CD4-positive, alpha-beta T cell (primary cell): ENCODE measurements around the gene WIPI1. TPM values are rescaled to one million over a fixed set of nuclear protein-coding genes. Genes with fewer than 3 reads are reported as not detected.
A peak's percentile ranks its signal among the peaks of the same experiment; 100 is the strongest.

Experiments used
- ATAC-seq: fragments of 200-7000 bp; cut with Tn5 transposase; one replicate; pipeline ENCODE4 v1.10.0; 2022; ENCODE audit warnings: mild to moderate bottlenecking; ENCODE audit not compliant: poor library complexity
- CTCF ChIA-PET: fragments of 350-600 bp; sonication (Branson Sonifier 250); formaldehyde crosslinking; loops from one replicate; lab custom pipeline; 2021; ENCODE audit warnings: antibody characterized with exemption, inconsistent platforms; lab: Charles Lee
- POLR2A ChIA-PET: fragments of 350-600 bp; sonication (Branson Sonifier 250); formaldehyde crosslinking; loops from one replicate; lab custom pipeline; 2021; ENCODE audit warnings: antibody characterized with exemption, inconsistent platforms; lab: Charles Lee
- DNase-seq, 14 experiments: peaks; one replicate each; pipeline ENCODE4 v3.0.0-alpha.2; 2013 to 2020; ENCODE audit warnings: mixed read lengths in 2 of 14
- H3K27ac ChIP-seq, 2 donors: one replicate each; pipeline versions ENCODE4 v1.5.1 to v1.7.0; 2013; ENCODE audit warnings: low read length in 2 of 2, low read depth in 1 of 2, mild to moderate bottlenecking in 1 of 2
- H3K27me3 ChIP-seq, 2 experiments: 1 replicate in 1 of 2; 2 replicates in 1 of 2; pipeline versions ENCODE4 v1.6.1 to v1.7.0; 2013; ENCODE audit warnings: low read length in 2 of 2, control low read depth in 1 of 2, mild to moderate bottlenecking in 1 of 2, moderate library complexity in 1 of 2; ENCODE audit not compliant: insufficient read depth in 2 of 2, control insufficient read depth in 1 of 2
- H3K36me3 ChIP-seq: one replicate; pipeline ENCODE4 v1.6.1; 2013; ENCODE audit warnings: low read length, control low read depth; ENCODE audit not compliant: insufficient read depth
- H3K4me1 ChIP-seq: one replicate; pipeline ENCODE4 v1.6.1; 2013; ENCODE audit warnings: low read length, control low read depth; ENCODE audit not compliant: insufficient read depth
- H3K4me3 ChIP-seq: one replicate; pipeline ENCODE4 v1.5.1; 2013; ENCODE audit warnings: mild to moderate bottlenecking, low read length, moderate library complexity
- H3K9me3 ChIP-seq, 2 experiments: 1 replicate in 1 of 2; 2 replicates in 1 of 2; pipeline versions ENCODE4 v1.6.1 to v1.7.0; 2013; ENCODE audit warnings: low read length in 2 of 2, mild to moderate bottlenecking in 2 of 2, control low read depth in 1 of 2, moderate library complexity in 1 of 2; ENCODE audit not compliant: control insufficient read depth in 1 of 2, insufficient read depth in 1 of 2
- H3K27ac Mint-ChIP-seq: one replicate; pipeline ENCODE4 v1.8.0; 2020; ENCODE audit warnings: mixed read lengths
- H3K27me3 Mint-ChIP-seq: one replicate; pipeline ENCODE4 v1.8.0; 2021; ENCODE audit warnings: mixed read lengths
- H3K36me3 Mint-ChIP-seq: one replicate; pipeline ENCODE4 v1.8.0; 2021; ENCODE audit warnings: low read depth, mixed read lengths
- H3K4me1 Mint-ChIP-seq: one replicate; pipeline ENCODE4 v1.8.0; 2021; ENCODE audit warnings: low read depth, mixed read lengths
- H3K4me3 Mint-ChIP-seq: one replicate; pipeline ENCODE4 v1.8.0; 2020; ENCODE audit warnings: mild to moderate bottlenecking, mixed read lengths
- H3K9me3 Mint-ChIP-seq: one replicate; pipeline ENCODE4 v1.8.0; 2020; ENCODE audit warnings: mixed read lengths
- CTCF ChIP-seq: fragments of 200-600 bp; IDR thresholded peaks from one replicate; pipeline ENCODE4 v1.8.0; 2022; ENCODE audit warnings: antibody characterized with exemption, mild to moderate bottlenecking
- intact Hi-C, 2 experiments: fragments of 100-400 bp; cut with DNase I in 1 of 2; cut with micrococcal nuclease in 1 of 2; formaldehyde crosslinking; loops; one replicate each; pipeline versions ENCODE4 v1.15.1 to v1.9.0; 2023 to 2025; cut with DNase I, micrococcal nuclease
- total RNA-seq, 174 experiments: library from RNA in 2 of 174; stranded (reverse) in 2 of 174; gene quantifications; one replicate each; pipeline ENCODE4 v1.2.3 and lab custom pipeline; 2021 to 2026

The WIPI1 gene
- total RNA-seq, 2 experiments from 2014 or later = 2.0 to 2.6 TPM

- Histone ChIP-seq H3K36me3 (peaks cover 8% of the 10 kb centered on the region), H3K27me3 (no peaks in the 10 kb centered on the region), H3K9me3 (no peaks in the 10 kb centered on the region), H3K4me3 (peak overlapping the region; percentile 26), H3K4me1 (peaks cover 38% of the 10 kb centered on the region), H3K27ac (peak overlapping the region; percentile 46 to 53)
- TF ChIP-seq CTCF = no peak
- Mint-ChIP-seq H3K4me3 (peak overlapping the region; percentile 83), H3K27me3 (no peaks in the 10 kb centered on the region), H3K27ac (peak overlapping the region; percentile 95), H3K9me3 (no peaks in the 10 kb centered on the region), H3K4me1 (peaks cover 59% of the 10 kb centered on the region), H3K36me3 (no peaks in the 10 kb centered on the region)
- ChIA-PET POLR2A (interaction anchor here (0.8 to 3.3 kb wide), 14 partner anchors 9 to 258 kb away, joined by 3 to 33 read pairs (median 4); partner anchors contain the start of genes AMZ2, ARSG, SLC16A6 and WIPI1), CTCF (interaction anchor here (2.6 kb wide), 1 partner anchor 20 kb away, joined by 19 read pairs; the partner anchor contains the start of gene WIPI1)
- intact Hi-C loops = loop anchor here (2.0 to 5.0 kb wide), 6 partner anchors 19 to 381 kb away; partner anchors contain the start of genes ARSG (in 1 of the 2), SLC16A6 (in 1 of the 2) and WIPI1 (in 1 of the 2)
- DNase-seq (peak in 10 of 14 experiments; percentile 21 to 83 (median 40)), ATAC-seq (peak; percentile 64)
These were observed 19.1 kb downstream of the WIPI1 start for GRCh38 chr17:68437979-68438822.

- peaks cover 40% of the 10 kb centered on the region for H3K4me1 ChIP-seq
- H3K36me3 ChIP-seq = peaks cover 10% of the 10 kb centered on the region
- ChIA-PET CTCF (interaction anchor here (0.6 to 3.0 kb wide), 28 partner anchors 13 to 891 kb away, joined by 3 to 28 read pairs (median 3); partner anchors contain the start of genes AMZ2, ARSG, SLC16A6 and WIPI1), POLR2A (interaction anchor here (1.2 to 3.3 kb wide), 8 partner anchors 22 to 255 kb away, joined by 3 to 24 read pairs (median 9); partner anchors contain the start of genes AMZ2, ARSG, SLC16A6 and WIPI1)
- H3K27ac ChIP-seq = no peak overlapping the region
- Mint-ChIP-seq H3K27ac (peak overlapping the region; percentile 95), H3K4me3 (peak overlapping the region; percentile 8), H3K4me1 (peaks cover 61% of the 10 kb centered on the region), H3K9me3 (no peaks in the 10 kb centered on the region), H3K36me3 (no peaks in the 10 kb centered on the region), H3K27me3 (no peaks in the 10 kb centered on the region)
- intact Hi-C loops = loop anchor here (1.0 to 5.0 kb wide), 9 partner anchors 21 to 379 kb away; partner anchors contain the start of genes ARSG (in 1 of the 2) and SLC16A6 (in 1 of the 2)
- no peaks in the 10 kb centered on the region for H3K27me3 ChIP-seq
- ATAC-seq (peak; percentile 80), DNase-seq (peak; percentile 74 to 92 (median 82))
- no peak overlapping the region for H3K4me3 ChIP-seq
- peak; percentile 89 for TF ChIP-seq CTCF
- no peaks in the 10 kb centered on the region for H3K9me3 ChIP-seq
These were observed 21.1 kb downstream of the WIPI1 start for GRCh38 chr17:68435876-68436842.
